ENCODE data around the gene GRN.
"Not testable (repeated sequence)": the region's sequence is repeated elsewhere in the genome, so short reads cannot be mapped to it uniquely, and the experiment has no call there.

The GRN gene

DNA sequence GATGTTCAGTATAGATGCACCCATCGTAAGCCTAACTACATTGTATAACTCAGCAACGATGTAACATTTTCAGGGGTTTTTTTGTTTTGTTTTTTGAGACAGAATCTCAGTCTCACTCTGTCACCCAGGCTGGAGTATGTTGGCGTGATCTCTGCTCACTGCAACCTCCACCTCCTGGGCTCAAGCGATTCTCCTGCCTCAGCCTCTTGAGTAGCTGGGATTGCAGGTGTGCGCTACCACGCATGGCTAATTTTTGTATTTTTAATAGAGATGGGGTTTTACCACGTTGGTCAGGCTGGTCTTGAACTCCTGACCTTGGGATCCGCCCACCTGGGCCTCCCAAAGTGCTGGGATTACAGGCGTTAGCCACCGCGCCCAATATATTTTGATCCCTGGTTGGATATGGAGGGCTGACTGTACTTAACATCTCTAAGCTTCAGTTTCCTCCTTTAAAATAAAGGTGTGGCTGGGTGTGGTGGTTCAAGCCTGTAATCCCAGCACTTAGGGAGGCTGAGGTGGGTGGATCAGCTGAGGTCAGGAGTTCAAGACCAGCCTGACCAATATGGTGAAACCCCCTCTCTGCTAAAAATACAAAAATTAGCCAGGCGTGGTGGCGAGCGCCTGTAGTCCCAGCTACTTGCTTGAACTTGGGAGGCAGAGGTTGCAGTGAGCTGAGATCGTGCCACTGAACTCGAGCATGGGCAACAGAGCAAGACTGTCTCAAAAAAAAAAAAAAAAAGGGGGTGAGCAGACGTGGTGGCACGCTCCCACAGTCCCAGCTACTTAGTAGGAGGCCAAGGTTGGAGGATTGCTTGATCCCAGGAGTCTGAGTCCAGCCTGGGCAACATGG lies 2.3 kb downstream of the GRN start:
- peaks cover 12% of the 10 kb centered on the region for H3K27me3 Mint-ChIP-seq (ENCODE audit: low read depth)
- H3K36me3 Mint-ChIP-seq (ENCODE audit: low read depth); H3K27ac Mint-ChIP-seq; H3K4me3 Mint-ChIP-seq; H3K9me3 Mint-ChIP-seq: not testable (repeated sequence)
- H3K4me1 Mint-ChIP-seq (ENCODE audit: low read depth): peaks cover 20% of the 10 kb centered on the region

DNA sequence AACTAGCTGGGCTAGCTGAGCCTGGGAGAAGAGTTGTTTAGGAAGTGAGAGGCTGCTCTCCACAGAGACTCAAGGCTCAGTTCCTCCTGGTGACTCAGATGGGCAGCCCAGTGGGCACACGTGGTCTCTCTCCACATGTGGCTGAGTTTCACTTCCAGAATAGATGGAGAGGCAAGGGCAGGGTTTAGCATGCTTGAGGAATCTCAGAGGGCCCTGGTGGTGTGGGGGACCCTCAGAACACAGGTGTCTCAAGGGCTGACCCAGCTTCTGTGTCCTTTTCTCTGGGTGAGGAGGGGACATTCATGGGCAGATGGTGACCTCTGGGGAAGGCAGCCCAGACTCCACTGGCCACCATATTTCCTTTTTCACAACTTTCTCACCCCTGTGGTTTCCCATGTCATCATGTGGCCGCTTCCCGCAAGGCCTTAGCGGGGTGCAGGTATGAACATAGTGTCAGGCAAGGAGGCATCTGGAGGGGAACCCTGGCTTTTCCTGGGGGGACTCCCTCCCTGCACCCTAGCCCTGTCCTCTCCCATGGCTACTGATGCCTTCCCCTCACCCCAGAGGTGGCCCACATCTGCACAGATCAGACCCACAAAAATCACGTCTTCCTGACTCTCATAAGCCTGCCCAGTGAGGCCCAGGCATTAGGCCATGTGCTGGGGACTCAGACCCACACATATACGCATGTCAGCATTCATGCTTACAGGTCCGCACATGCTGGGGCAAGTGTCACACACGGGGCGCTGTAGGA lies 3.3 kb downstream of the GRN start:
- Mint-ChIP-seq H3K4me1 (ENCODE audit: low read depth) (peaks cover 20% of the 10 kb centered on the region), H3K27ac (no peak overlapping the region), H3K27me3 (ENCODE audit: low read depth) (peaks cover 10% of the 10 kb centered on the region), H3K4me3 (no peak overlapping the region), H3K9me3 (no peaks in the 10 kb centered on the region), H3K36me3 (ENCODE audit: low read depth) (peaks cover 3% of the 10 kb centered on the region)

DNA sequence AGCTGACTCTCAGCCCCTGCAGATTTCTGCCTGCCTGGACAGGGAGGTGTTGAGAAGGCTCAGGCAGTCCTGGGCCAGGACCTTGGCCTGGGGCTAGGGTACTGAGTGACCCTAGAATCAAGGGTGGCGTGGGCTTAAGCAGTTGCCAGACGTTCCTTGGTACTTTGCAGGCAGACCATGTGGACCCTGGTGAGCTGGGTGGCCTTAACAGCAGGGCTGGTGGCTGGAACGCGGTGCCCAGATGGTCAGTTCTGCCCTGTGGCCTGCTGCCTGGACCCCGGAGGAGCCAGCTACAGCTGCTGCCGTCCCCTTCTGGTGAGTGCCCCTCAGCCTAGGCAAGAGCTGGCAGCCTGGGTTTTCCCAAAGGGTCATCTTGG lies 3.9 kb downstream of the GRN start:
- H3K4me3 Mint-ChIP-seq: no peak overlapping the region
- H3K9me3 Mint-ChIP-seq: no peaks in the 10 kb centered on the region
- H3K27me3 Mint-ChIP-seq (ENCODE audit: low read depth): peaks cover 5% of the 10 kb centered on the region
- H3K27ac Mint-ChIP-seq: no peak overlapping the region
- H3K4me1 Mint-ChIP-seq (ENCODE audit: low read depth): peaks cover 20% of the 10 kb centered on the region
- peaks cover 3% of the 10 kb centered on the region for H3K36me3 Mint-ChIP-seq (ENCODE audit: low read depth)

DNA sequence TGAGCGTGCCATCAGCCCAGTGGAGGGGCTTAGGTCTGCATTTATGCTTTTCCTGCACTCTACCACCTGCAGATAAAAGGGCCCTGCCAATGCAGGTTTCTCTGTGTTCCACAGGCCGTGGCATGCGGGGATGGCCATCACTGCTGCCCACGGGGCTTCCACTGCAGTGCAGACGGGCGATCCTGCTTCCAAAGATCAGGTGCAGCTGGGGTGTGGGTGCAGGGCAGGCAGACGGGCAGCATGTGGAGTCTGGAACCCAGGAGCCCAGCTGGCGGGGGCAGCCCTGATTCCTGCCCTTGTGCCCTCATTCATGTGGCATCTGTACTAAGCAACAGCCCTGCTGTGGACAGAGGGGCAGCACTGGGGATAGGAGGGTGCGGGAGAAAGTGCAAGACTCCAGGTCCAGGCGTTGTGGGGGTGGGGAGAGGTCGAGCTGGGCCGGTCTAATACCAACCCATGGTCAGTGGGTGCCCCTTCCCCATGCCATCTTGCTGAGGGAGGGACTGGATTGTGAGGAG lies 4.5 kb downstream of the GRN start:
- no peaks in the 10 kb centered on the region for H3K9me3 Mint-ChIP-seq
- H3K27ac Mint-ChIP-seq: no peak overlapping the region
- no peak overlapping the region for H3K4me3 Mint-ChIP-seq
- peaks cover 3% of the 10 kb centered on the region for H3K36me3 Mint-ChIP-seq (ENCODE audit: low read depth)
- H3K4me1 Mint-ChIP-seq (ENCODE audit: low read depth): peaks cover 19% of the 10 kb centered on the region
- peaks cover 5% of the 10 kb centered on the region for H3K27me3 Mint-ChIP-seq (ENCODE audit: low read depth)

DNA sequence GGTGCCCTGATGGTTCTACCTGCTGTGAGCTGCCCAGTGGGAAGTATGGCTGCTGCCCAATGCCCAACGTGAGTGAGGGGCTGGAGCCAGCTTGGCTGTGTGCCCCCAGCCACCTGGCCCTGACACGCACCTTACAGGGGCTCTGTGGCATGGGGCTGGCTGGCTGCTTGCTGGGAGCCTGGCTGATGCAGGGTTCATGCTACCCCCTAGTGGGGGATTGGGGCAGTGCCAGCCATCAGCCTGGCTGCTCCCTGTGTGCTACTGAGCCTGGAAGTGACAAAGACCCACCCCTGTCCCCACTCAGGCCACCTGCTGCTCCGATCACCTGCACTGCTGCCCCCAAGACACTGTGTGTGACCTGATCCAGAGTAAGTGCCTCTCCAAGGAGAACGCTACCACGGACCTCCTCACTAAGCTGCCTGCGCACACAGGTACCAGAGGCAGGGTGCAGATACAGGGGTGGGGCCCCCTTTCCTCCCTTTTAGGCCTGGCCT lies 5.7 kb downstream of the GRN start:
- Mint-ChIP-seq H3K4me3 (no peak overlapping the region), H3K27ac (no peak overlapping the region), H3K36me3 (ENCODE audit: low read depth) (peaks cover 3% of the 10 kb centered on the region), H3K27me3 (ENCODE audit: low read depth) (peaks cover 13% of the 10 kb centered on the region), H3K4me1 (ENCODE audit: low read depth) (peaks cover 10% of the 10 kb centered on the region), H3K9me3 (no peaks in the 10 kb centered on the region)

DNA sequence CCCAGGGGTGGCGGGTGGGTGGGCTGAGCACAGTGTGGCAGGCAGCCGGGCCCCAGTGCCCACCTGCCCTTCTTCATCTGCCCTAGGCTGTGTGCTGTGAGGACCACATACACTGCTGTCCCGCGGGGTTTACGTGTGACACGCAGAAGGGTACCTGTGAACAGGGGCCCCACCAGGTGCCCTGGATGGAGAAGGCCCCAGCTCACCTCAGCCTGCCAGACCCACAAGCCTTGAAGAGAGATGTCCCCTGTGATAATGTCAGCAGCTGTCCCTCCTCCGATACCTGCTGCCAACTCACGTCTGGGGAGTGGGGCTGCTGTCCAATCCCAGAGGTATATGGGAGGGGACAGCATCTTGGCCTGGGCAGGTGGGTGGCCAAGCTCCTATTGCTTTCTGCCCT lies 6.4 kb downstream of the GRN start:
- no peak overlapping the region for H3K4me3 Mint-ChIP-seq
- H3K27ac Mint-ChIP-seq: no peak overlapping the region
- H3K4me1 Mint-ChIP-seq (ENCODE audit: low read depth): peaks cover 5% of the 10 kb centered on the region
- H3K9me3 Mint-ChIP-seq: no peaks in the 10 kb centered on the region
- peaks cover 13% of the 10 kb centered on the region for H3K27me3 Mint-ChIP-seq (ENCODE audit: low read depth)
- peaks cover 3% of the 10 kb centered on the region for H3K36me3 Mint-ChIP-seq (ENCODE audit: low read depth)

DNA sequence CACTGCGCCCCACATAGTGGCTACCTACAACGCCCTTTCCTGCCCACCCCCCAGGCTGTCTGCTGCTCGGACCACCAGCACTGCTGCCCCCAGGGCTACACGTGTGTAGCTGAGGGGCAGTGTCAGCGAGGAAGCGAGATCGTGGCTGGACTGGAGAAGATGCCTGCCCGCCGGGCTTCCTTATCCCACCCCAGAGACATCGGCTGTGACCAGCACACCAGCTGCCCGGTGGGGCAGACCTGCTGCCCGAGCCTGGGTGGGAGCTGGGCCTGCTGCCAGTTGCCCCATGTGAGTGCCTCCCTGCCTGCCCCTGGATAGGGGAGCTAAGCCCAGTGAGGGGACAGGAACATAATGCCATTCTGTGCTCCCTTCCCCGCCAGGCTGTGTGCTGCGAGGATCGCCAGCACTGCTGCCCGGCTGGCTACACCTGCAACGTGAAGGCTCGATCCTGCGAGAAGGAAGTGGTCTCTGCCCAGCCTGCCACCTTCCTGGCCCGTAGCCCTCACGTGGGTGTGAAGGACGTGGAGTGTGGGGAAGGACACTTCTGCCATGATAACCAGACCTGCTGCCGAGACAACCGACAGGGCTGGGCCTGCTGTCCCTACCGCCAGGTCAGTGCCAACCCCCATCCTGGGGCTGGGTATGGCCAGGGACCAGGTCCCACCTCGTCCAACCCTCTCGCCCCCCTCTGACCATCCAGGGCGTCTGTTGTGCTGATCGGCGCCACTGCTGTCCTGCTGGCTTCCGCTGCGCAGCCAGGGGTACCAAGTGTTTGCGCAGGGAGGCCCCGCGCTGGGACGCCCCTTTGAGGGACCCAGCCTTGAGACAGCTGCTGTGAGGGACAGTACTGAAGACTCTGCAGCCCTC lies 7.1 kb downstream of the GRN start:
- Mint-ChIP-seq H3K27me3 (ENCODE audit: low read depth) (peaks cover 13% of the 10 kb centered on the region), H3K4me3 (no peak overlapping the region), H3K4me1 (ENCODE audit: low read depth) (peaks cover 5% of the 10 kb centered on the region), H3K9me3 (no peaks in the 10 kb centered on the region), H3K27ac (no peak overlapping the region), H3K36me3 (ENCODE audit: low read depth) (peaks cover 3% of the 10 kb centered on the region)

DNA sequence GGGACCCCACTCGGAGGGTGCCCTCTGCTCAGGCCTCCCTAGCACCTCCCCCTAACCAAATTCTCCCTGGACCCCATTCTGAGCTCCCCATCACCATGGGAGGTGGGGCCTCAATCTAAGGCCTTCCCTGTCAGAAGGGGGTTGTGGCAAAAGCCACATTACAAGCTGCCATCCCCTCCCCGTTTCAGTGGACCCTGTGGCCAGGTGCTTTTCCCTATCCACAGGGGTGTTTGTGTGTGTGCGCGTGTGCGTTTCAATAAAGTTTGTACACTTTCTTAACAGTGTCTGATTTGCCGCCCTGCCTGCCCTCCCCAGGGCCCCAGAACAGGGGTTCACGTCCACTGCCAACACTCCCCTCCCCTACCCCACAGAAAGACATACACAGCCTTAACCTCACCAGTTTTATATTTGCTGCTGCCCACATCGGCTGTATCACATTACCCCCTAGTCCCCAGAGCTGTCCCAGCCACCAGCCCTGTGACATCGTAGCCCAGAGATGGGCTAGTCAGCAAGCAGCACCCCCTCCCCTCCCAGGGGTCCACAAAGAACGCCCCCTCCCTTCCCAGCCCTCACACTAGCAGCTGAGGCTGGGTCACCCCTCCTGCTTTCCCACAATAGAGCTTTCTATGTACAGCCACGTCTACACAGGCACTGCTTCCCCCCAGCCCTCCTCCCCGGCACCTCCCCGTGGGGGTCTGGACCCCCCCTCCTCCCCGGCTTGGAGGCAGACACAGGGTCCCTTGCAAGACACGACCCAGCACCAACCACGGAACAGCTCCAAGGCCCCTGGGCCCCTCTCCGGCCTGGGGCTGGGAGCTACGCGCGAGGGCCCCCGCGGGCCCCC lies 7.9 kb downstream of the GRN start:
- peaks cover 3% of the 10 kb centered on the region for H3K36me3 Mint-ChIP-seq (ENCODE audit: low read depth)
- peak overlapping the region; percentile 21 for H3K4me3 Mint-ChIP-seq
- no peaks in the 10 kb centered on the region for H3K9me3 Mint-ChIP-seq
- H3K27me3 Mint-ChIP-seq (ENCODE audit: low read depth): peaks cover 13% of the 10 kb centered on the region
- peaks cover 5% of the 10 kb centered on the region for H3K4me1 Mint-ChIP-seq (ENCODE audit: low read depth)
- no peak overlapping the region for H3K27ac Mint-ChIP-seq

DNA sequence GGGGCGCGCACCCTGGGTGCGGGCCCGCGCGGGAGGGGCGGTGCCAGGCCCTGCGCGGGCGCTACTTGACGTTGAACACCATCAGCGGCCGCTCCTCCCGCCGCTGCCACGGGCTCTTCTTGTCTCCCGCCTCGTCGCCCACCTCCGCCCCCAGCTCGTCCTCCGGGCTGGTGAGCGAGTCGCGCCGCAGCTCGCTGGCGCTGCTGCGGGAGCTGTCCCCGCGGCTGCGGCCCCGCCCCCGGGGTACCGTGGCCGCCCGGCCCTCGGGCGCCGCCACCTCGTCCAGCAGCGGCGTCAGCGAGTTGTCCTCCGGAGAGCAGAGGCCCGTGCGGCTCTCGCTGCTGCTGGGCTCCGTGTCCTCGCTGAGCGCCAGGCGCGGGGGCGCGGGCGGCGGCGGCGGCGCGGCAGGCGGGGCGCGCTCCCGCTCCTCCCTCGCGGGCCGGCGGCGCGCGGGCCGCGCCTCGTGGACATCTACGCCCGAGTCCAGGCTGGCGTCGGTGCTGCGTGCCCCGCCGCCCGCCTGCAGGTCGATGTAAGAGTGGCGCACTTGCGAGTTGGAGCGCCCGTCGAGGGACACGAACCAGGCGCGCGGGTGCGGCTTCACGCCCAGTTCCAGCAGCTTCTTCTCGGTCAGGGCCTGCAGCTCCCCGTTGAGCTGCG lies 8.7 kb downstream of the GRN start:
- Mint-ChIP-seq H3K4me1 (ENCODE audit: low read depth) (peaks cover under 1% of the 10 kb centered on the region), H3K27me3 (ENCODE audit: low read depth) (peaks cover 13% of the 10 kb centered on the region), H3K36me3 (ENCODE audit: low read depth) (peaks cover 3% of the 10 kb centered on the region), H3K4me3 (no peak overlapping the region), H3K27ac (no peak overlapping the region), H3K9me3 (no peaks in the 10 kb centered on the region)

DNA sequence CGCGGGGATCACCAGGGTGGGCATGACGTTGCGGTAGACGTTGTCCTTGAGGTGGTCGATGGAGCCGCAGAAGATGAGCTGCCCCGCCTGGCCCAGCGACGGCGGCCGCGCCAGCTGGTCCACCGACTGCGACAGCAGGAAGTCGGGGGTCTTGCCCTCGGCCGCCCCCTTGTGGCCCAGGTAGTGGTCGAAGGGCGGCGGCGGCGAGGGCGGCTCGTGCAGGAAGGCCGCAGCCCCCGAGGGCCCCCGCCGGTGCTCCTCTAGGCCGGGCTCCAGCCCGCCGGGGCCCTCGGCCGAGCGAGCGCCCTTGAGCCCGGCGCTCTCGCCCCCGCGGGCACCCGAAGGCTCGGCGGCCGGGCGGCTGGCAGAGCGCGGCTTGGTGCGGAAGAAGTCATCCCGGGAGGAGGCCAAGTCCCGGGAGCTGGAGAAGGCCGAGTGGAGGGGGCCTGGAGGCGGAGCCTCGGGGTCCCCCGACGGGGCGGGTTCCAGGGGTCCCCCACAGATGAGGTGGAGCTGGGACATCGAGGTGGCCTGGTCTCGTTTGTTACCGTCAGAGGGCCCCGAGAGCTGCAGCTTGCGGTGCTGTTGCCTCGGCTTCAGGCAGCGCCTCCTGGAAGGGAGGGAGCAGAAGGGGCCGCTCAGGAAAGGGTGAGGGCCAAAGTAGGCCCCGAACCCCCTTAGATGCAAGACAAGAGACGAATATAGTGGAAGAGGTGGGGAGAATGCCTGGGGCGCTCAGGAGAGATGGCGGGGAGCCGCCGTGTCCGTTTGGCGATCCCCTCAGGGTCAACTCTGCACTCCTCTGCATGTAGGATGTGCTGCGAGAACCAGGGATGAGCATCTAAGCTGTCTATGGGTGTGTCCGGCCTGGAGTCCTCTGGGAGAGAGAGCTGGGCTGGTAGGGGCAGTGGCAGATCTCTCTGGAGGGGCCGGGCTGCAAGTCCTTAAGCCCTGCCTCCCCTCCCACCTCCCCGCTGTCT lies 9.8 kb downstream of the GRN start:
- Mint-ChIP-seq H3K27ac (no peak overlapping the region), H3K9me3 (no peaks in the 10 kb centered on the region)

DNA sequence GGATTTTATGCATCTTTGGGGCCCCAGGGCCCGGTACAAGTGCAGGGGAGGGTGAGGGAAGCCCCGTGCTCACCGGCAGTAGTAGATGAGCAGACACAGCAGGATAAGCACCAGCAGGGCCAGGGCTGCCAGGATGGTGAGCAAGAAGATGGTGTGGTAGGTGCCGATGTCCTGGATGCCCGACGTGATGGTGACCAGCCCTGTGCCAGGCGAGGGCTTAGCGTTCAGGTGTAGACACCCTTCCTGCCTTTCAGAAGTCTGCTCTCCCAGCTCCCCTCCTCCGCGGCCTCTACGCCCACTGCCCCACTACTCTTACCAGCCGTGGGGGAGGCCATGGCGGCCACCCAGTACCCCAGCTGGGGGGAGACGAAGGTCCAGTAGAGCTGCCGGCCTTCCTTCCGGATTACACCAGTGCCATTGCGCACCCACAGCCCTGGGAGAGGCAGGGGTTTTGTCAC lies 10.6 kb downstream of the GRN start:
- H3K9me3 Mint-ChIP-seq: no peaks in the 10 kb centered on the region
- no peak overlapping the region for H3K27ac Mint-ChIP-seq
- no peak overlapping the region for H3K4me3 Mint-ChIP-seq
- peaks cover 3% of the 10 kb centered on the region for H3K36me3 Mint-ChIP-seq (ENCODE audit: low read depth)
- no peaks in the 10 kb centered on the region for H3K4me1 Mint-ChIP-seq (ENCODE audit: low read depth)
- peaks cover 27% of the 10 kb centered on the region for H3K27me3 Mint-ChIP-seq (ENCODE audit: low read depth)

More for the DNA sequence above, 9.8 kb downstream of the GRN start:
- H3K4me1 Mint-ChIP-seq (ENCODE audit: low read depth): no peaks in the 10 kb centered on the region
- no peak overlapping the region for H3K4me3 Mint-ChIP-seq
- peaks cover 19% of the 10 kb centered on the region for H3K27me3 Mint-ChIP-seq (ENCODE audit: low read depth)
- H3K36me3 Mint-ChIP-seq (ENCODE audit: low read depth): peaks cover 3% of the 10 kb centered on the region

DNA sequence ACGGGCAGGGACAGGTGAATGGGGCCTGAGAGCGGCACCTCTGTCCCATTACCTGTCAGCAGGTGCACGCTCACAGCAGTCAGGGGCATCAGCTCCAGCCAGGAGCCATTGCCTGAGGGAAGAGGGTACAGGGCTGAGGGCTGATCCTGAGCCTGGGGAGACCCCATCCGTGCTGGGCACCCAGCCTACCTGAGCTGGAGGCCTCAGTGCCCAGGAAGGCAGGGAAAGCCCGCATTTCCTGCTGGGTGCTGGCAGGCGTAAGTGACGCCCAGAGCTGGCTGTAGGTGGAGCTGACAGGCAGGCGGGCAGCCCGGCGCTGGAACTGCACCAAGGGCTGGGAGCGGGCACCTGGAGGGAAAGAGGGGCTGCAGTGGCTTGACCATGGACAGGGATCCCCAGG lies 11.1 kb downstream of the GRN start:
- Mint-ChIP-seq H3K9me3 (no peaks in the 10 kb centered on the region), H3K4me1 (ENCODE audit: low read depth) (no peaks in the 10 kb centered on the region), H3K27me3 (ENCODE audit: low read depth) (peaks cover 31% of the 10 kb centered on the region), H3K36me3 (ENCODE audit: low read depth) (peaks cover 3% of the 10 kb centered on the region), H3K4me3 (no peak overlapping the region), H3K27ac (no peak overlapping the region)

Data from T-helper 1 cell treated with Interleukin-12 subunit alpha and Interleukin-12 subunit beta and Interleukin-4 antibody, amounts not matched to agents 30 μg/mL and 1 μg/mL, for 36 hours (primary cell).